Upper lobe of left lung (tissue), 6 donors: ENCODE measurements around the gene SUPT4H1. TPM values are rescaled to one million over a fixed set of nuclear protein-coding genes. Genes with fewer than 3 reads are reported as not detected.
"Not testable (repeated sequence)": the region's sequence is repeated elsewhere in the genome, so short reads cannot be mapped to it uniquely, and the experiment has no call there.

ENCODE experiments used
- ATAC-seq, 2 donors: fragments of 200-7000 bp; cut with Tn5 transposase; one replicate each; pipeline ENCODE4 v1.9.1; 2022; ENCODE audit warnings: mild to moderate bottlenecking in 2 of 2, moderate library complexity in 2 of 2; ENCODE audit not compliant: low FRiP score in 2 of 2
- DNase-seq, 2 donors: peaks; one replicate each; pipeline ENCODE4 v3.0.0-alpha.2; 2019 to 2020
- H3K27ac ChIP-seq, 4 donors: fragments of 200-600 bp; sonication (generic); one replicate each; pipeline ENCODE4 v1.5.1; 2016 to 2019
- H3K27me3 ChIP-seq, 4 donors: fragments of 200-600 bp; sonication (generic); one replicate each; pipeline ENCODE4 v1.5.1; 2017 to 2019
- H3K36me3 ChIP-seq, 4 donors: fragments of 200-600 bp; sonication (generic); one replicate each; pipeline ENCODE4 v1.5.1; 2016 to 2019
- H3K4me1 ChIP-seq, 4 donors: fragments of 200-600 bp; sonication (generic); one replicate each; pipeline ENCODE4 v1.5.1; 2018 to 2019
- H3K4me3 ChIP-seq, 4 donors: fragments of 200-600 bp; sonication (generic); one replicate each; pipeline ENCODE4 v1.5.1; 2017 to 2019; ENCODE audit warnings: mild to moderate bottlenecking in 2 of 4, moderate library complexity in 1 of 4
- H3K9me3 ChIP-seq, 4 donors: fragments of 200-600 bp; sonication (generic); one replicate each; pipeline ENCODE4 v1.5.1; 2018 to 2019
- EP300 ChIP-seq, 4 donors: sonication (generic); formaldehyde crosslinking; IDR thresholded peaks; one replicate each; pipeline ENCODE4 v1.5.1; 2017; ENCODE audit warnings: antibody characterized with exemption in 4 of 4, control low read depth in 2 of 4
- POLR2A ChIP-seq, 4 donors: fragments of 450-650 bp; IDR thresholded peaks; one replicate each; pipeline ENCODE4 v1.5.1; 2016 to 2017; ENCODE audit warnings: antibody characterized with exemption in 4 of 4, mild to moderate bottlenecking in 2 of 4
- POLR2AphosphoS5 ChIP-seq, 2 donors: sonication (generic); formaldehyde crosslinking; IDR thresholded peaks; one replicate each; pipeline ENCODE4 v1.5.1; 2017; ENCODE audit warnings: antibody characterized with exemption in 2 of 2
- WGBS, 2 donors: methylation state at CpG; one replicate each; pipeline ENCODE4 v1.1.5; 2017 to 2018; 5-methylcytosine and 5-hydroxymethylcytosine counted together
- total RNA-seq, 6 donors: library from RNA; depleted of rRNA in 4 of 6; stranded (reverse); fragments of >200 nt in 4 of 6; gene quantifications; one replicate each; pipeline versions ENCODE4 v1.1.0 to v1.2.1, GENCODE V29; 2016 to 2021
- TF ChIP-seq, protein P1 (sequence below), 6 experiments: fragments of 450-650 bp in 4 of 6; fragments of 200-600 bp in 2 of 6; sonication (generic) in 2 of 6; IDR thresholded peaks; one replicate each; pipeline ENCODE4 v1.5.1; 2016 to 2019; ENCODE audit warnings: antibody characterized with exemption in 6 of 6
- donor health status: DM: no; HTN: no; CAD: no; lungs with moderate emphysema.
- donor health status: DM: no; HTN: yes; CAD: no; lungs with severe emphysema.

Gene SUPT4H1
- total RNA-seq, 6 donors from 2014 or later, result 22.0 to 80.5 (median 40.4) TPM

DNA sequence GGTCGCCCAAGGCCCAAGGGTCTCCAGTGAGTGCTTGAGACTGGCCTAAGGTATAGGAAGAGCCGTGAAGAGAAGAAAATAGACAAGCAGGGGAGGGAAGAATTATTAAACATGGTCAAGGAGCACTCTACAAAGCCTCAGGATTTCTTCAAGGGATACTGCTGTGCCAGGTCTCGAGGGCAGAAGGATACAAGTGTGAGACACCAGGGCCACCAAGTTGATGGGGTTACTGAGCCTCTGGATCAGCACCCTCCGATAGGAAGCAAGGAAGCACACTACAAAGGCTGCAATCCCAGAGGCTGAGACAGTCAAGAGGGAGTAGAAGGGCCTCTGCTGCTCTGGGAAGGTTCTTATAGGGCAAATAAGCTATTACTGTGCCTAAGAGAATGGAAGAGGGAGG is 6.5 kb downstream of the SUPT4H1 start:
- Histone ChIP-seq H3K4me1 (peaks cover 8 to 20% (median 17%) of the 10 kb centered on the region in 4 donors), H3K9me3 (no peaks in the 10 kb centered on the region), H3K27ac (no peak overlapping the region), H3K4me3 (no peak overlapping the region), H3K27me3 (no peaks in the 10 kb centered on the region), H3K36me3 (peaks cover 37 to 73% (median 67%) of the 10 kb centered on the region in 4 donors)
- ATAC-seq (no peak), DNase-seq (no peak)
- WGBS, 2 donors, result 82 to 95% methylated on average over 4 of the region's 4 CpGs
- no peak for TF ChIP-seq POLR2AphosphoS5 (IDR thresholded peaks at IDR 0.05)
- no peak for TF ChIP-seq EP300 (IDR thresholded peaks at IDR 0.05)
- TF ChIP-seq POLR2A (IDR thresholded peaks at IDR 0.05), result no peak
- TF ChIP-seq, protein P1, sequence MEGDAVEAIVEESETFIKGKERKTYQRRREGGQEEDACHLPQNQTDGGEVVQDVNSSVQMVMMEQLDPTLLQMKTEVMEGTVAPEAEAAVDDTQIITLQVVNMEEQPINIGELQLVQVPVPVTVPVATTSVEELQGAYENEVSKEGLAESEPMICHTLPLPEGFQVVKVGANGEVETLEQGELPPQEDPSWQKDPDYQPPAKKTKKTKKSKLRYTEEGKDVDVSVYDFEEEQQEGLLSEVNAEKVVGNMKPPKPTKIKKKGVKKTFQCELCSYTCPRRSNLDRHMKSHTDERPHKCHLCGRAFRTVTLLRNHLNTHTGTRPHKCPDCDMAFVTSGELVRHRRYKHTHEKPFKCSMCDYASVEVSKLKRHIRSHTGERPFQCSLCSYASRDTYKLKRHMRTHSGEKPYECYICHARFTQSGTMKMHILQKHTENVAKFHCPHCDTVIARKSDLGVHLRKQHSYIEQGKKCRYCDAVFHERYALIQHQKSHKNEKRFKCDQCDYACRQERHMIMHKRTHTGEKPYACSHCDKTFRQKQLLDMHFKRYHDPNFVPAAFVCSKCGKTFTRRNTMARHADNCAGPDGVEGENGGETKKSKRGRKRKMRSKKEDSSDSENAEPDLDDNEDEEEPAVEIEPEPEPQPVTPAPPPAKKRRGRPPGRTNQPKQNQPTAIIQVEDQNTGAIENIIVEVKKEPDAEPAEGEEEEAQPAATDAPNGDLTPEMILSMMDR (IDR thresholded peaks at IDR 0.05), result no peak

DNA sequence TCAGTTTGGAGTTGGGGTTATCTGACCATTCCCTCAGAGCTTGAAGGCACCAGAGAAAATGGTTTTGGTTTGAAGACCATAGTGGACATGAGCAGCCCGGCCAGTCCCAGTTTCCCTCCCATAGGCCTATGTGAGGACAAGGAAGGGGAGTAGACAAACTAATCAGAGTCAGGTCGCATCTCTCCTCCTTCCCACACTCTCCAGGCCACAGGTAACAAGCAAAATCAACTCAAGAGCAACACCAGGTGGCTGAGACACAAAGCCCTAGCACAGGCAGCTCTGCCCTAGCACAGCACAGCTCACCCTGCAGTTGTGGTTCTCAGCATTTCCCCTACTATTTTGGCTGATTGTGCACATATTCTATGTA is 7.2 kb downstream of the SUPT4H1 start:
- peaks cover 8 to 19% (median 17%) of the 10 kb centered on the region in 4 donors for H3K4me1 ChIP-seq

DNA sequence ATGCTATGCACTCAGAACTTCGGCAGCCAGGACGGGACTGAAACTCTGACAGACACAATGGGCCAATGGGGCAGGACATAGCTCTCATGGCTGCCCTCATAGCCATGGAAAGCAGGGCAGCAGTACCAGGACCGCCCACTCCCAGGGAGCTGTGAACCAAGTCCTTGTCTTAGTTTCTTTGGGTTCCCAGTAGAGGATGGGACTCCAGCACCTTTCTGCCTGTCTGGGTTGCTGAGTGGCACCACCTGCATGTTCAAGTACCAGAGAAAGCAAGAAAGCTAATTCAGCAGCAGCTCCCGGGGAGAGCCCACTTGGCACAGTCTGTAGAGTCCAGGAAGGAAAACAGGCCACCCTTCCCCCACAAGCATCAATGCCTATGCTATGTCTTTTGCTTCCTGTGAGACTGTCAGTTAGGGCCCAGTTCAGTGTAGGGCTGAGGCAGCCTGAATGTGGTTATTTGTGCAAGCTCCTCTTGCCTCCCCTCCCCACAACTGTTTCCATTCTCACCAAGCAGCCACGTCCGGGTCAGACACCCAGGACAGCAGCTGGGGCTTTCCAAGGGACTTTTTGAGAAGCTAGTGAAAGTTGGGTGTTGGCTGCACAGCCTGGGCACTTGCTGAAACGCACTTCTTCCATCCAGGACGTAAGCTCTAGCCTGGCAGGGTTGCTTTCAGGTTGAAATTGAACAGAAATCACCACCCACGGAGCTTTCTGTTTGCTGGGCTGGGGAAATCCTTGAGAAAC is 7.8 kb downstream of the SUPT4H1 start:
- Histone ChIP-seq H3K27ac (peak overlapping the region; percentile 23 to 66 (median 49)), H3K27me3 (no peaks in the 10 kb centered on the region), H3K36me3 (peaks cover 30 to 60% (median 55%) of the 10 kb centered on the region in 4 donors), H3K4me1 (peaks cover 8 to 21% (median 17%) of the 10 kb centered on the region in 4 donors), H3K9me3 (no peaks in the 10 kb centered on the region), H3K4me3 (peak overlapping the region in 1 of 4 donors; percentile 6)
- peak in 1 of 2 donors; percentile 52 for DNase-seq
- peak; percentile 32 to 41 for ATAC-seq
- WGBS, 2 donors, result 27 to 32% methylated on average over 9 of the region's 9 CpGs
- TF ChIP-seq POLR2A (IDR thresholded peaks at IDR 0.05) (peak in 1 of 4 donors; percentile 13), EP300 (IDR thresholded peaks at IDR 0.05) (no peak), POLR2AphosphoS5 (IDR thresholded peaks at IDR 0.05) (peak in 1 of 2 donors; percentile 46)
- TF ChIP-seq, protein P1 (IDR thresholded peaks at IDR 0.05), result no peak

More for the DNA sequence above, 7.2 kb downstream of the SUPT4H1 start:
- H3K27ac ChIP-seq, result peak overlapping the region; percentile 23 to 66 (median 49)
- no peak for DNase-seq
- H3K9me3 ChIP-seq, result no peaks in the 10 kb centered on the region
- 72 to 73% methylated on average over 2 of the region's 2 CpGs for WGBS, 2 donors
- TF ChIP-seq POLR2A (IDR thresholded peaks at IDR 0.05), result no peak
- TF ChIP-seq EP300 (IDR thresholded peaks at IDR 0.05), result no peak
- TF ChIP-seq, protein P1 (IDR thresholded peaks at IDR 0.05), result peak in 1 of 6 experiments; percentile 16
- H3K4me3 ChIP-seq, result peak overlapping the region in 1 of 4 donors; percentile 6
- peaks cover 35 to 66% (median 60%) of the 10 kb centered on the region in 4 donors for H3K36me3 ChIP-seq
- peak in 1 of 2 donors; percentile 28 for ATAC-seq
- H3K27me3 ChIP-seq, result no peaks in the 10 kb centered on the region

DNA sequence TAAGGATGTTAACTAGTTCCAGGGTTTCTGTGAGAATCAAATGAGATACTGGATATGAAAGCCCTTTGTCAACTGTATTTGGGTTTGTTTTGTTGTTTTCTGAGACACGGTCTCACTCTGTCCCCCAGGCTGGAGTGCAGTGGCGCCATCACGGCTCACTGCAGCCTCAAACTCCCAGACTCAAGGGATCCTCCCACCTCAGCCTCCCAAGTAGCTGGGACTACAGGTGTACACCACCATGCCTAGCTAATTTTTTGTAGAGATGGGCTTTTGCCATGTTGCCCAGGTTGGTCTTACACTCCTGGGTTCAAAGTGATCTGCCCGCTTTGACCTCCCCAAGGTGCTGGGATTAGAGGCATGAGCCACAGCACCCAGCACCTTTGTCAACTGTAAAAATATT is 8.9 kb downstream of the SUPT4H1 start:
- H3K27me3 ChIP-seq, result no peaks in the 10 kb centered on the region
- ATAC-seq, result no peak
- no peak overlapping the region for H3K4me3 ChIP-seq
- DNase-seq, result no peak
- no peaks in the 10 kb centered on the region for H3K9me3 ChIP-seq
- peaks cover 25 to 50% (median 44%) of the 10 kb centered on the region in 4 donors for H3K36me3 ChIP-seq
- H3K4me1 ChIP-seq, result peaks cover 8 to 32% (median 21%) of the 10 kb centered on the region in 4 donors
- no peak for TF ChIP-seq EP300 (IDR thresholded peaks at IDR 0.05)
- TF ChIP-seq POLR2AphosphoS5 (IDR thresholded peaks at IDR 0.05), result no peak
- 82 to 93% methylated on average over 4 of the region's 4 CpGs for WGBS, 2 donors
- peak overlapping the region in 2 of 4 donors; percentile 57 to 66 for H3K27ac ChIP-seq

GRCh38 chr17:58341861-58342475 is 10.0 kb downstream of the SUPT4H1 start:
- Histone ChIP-seq H3K27me3 (no peaks in the 10 kb centered on the region), H3K4me3 (no peak overlapping the region), H3K9me3 (no peaks in the 10 kb centered on the region), H3K4me1 (peaks cover 11 to 42% (median 26%) of the 10 kb centered on the region in 4 donors), H3K27ac (peak overlapping the region in 2 of 4 donors; percentile 19 to 39), H3K36me3 (peaks cover 14 to 38% (median 32%) of the 10 kb centered on the region in 4 donors)
- WGBS, 2 donors, result 63 to 77% methylated on average over 4 of the region's 4 CpGs
- DNase-seq (no peak), ATAC-seq (no peak)
- TF ChIP-seq EP300 (IDR thresholded peaks at IDR 0.05), result no peak
- TF ChIP-seq, protein P1 (IDR thresholded peaks at IDR 0.05), result no peak
- TF ChIP-seq POLR2A (IDR thresholded peaks at IDR 0.05), result no peak
- no peak for TF ChIP-seq POLR2AphosphoS5 (IDR thresholded peaks at IDR 0.05)

- Histone ChIP-seq H3K4me1 (peaks cover 17 to 49% (median 32%) of the 10 kb centered on the region in 4 donors), H3K36me3 (peaks cover 11 to 31% (median 25%) of the 10 kb centered on the region in 4 donors), H3K27ac (peak overlapping the region in 2 of 4 donors; percentile 19 to 24)
- not testable (repeated sequence) for DNase-seq, ATAC-seq, H3K4me3 ChIP-seq, H3K27me3 ChIP-seq, H3K9me3 ChIP-seq
- WGBS, 2 donors, result 85 to 92% methylated on average over 11 of the region's 11 CpGs
Observed at GRCh38 chr17:58341136-58341860, 10.7 kb downstream of the SUPT4H1 start.
